ENCODE data around the gene NGB. TPM values are rescaled to one million over a fixed set of nuclear protein-coding genes. Genes with fewer than 3 reads are reported as not detected.

NGB gene
- total and polyA plus RNA-seq, 2 of the 8 experiments (the other 6 are each of a cell fraction or from before 2014, with no cell fraction given): 0.30 to 0.60 TPM

- no peak overlapping the region for H2AK5ac ChIP-seq (ENCODE audit: low read depth, low read length)
- no peak overlapping the region for H2BK12ac ChIP-seq (ENCODE audit: low read depth, low read length)
- H2BK5ac ChIP-seq (ENCODE audit: low read depth, low read length): no peak overlapping the region; the same call in 1 of the 2 replicates
- no peak overlapping the region for H2BK120ac ChIP-seq (replicated peaks; ENCODE audit: low read depth, low read length)
- H2BK20ac ChIP-seq (ENCODE audit: low read length): no peak overlapping the region
- no peak overlapping the region for H3K4me3 ChIP-seq (ENCODE audit: extremely low read depth in 1 of 4, insufficient read depth in 2 of 4, low read depth in 3 of 4, low read length in 4 of 4)
- no peak overlapping the region for H3K56ac ChIP-seq (replicated peaks; ENCODE audit: insufficient read length, low read depth, low read length)
- H3K27me3 ChIP-seq (replicated peaks in 1 of 4; ENCODE audit: control insufficient read depth in 3 of 4, extremely low read depth in 1 of 4, insufficient read depth in 3 of 4, low read length in 3 of 4): no peaks in the 10 kb centered on the region
- no peaks in the 10 kb centered on the region for H3K23me2 ChIP-seq (ENCODE audit: low read depth, low read length)
- no peak overlapping the region for H3K23ac ChIP-seq (ENCODE audit: insufficient read length)
- no peak overlapping the region for H3K18ac ChIP-seq (ENCODE audit: extremely low read depth, low read length)
- no peaks in the 10 kb centered on the region for H3K79me1 ChIP-seq (ENCODE audit: low read depth, low read length)
- H3K9ac ChIP-seq (replicated peaks in 1 of 4; ENCODE audit: extremely low read depth in 1 of 4, low read depth in 3 of 4, low read length in 3 of 4): no peak overlapping the region
- H3K79me2 ChIP-seq (ENCODE audit: control insufficient read depth in 1 of 2, insufficient read depth in 2 of 2, low read length in 2 of 2): no peaks in the 10 kb centered on the region; a peak in 1 of 4 replicates
- H3K27ac ChIP-seq (ENCODE audit: low read depth, low read length): no peak overlapping the region
- H4K91ac ChIP-seq (replicated peaks; ENCODE audit: insufficient read length, low read length): no peak overlapping the region
- H3K36me3 ChIP-seq (ENCODE audit: control insufficient read depth in 2 of 4, insufficient read depth in 4 of 4, low read length in 3 of 4): no peaks in the 10 kb centered on the region
- no peak overlapping the region for H3K14ac ChIP-seq (ENCODE audit: insufficient read length)
- no peaks in the 10 kb centered on the region for H3K9me3 ChIP-seq (ENCODE audit: insufficient read depth in 2 of 2, low read depth in 1 of 2, low read length in 1 of 2)
- peaks cover 0 to 2% of the 10 kb centered on the region in 2 experiments for H4K20me1 ChIP-seq (replicated peaks in 1 of 2; ENCODE audit: control insufficient read depth in 1 of 2, insufficient read depth in 2 of 2, low read length in 2 of 2)
- POLR2A ChIA-PET (ENCODE audit: partially characterized antibody): interaction anchor here (1.4 to 1.5 kb wide), 2 partner anchors 14 to 41 kb away, joined by 3 read pairs; no protein-coding TSS in a partner anchor
- FAIRE-seq (no peak), DNase-seq (ENCODE audit: low read depth in 1 of 2, low spot score in 2 of 2) (no peak)
- no peak overlapping the region for H2BK15ac ChIP-seq (ENCODE audit: low read length)
- H3K4me2 ChIP-seq (ENCODE audit: insufficient read depth in 1 of 2, low read depth in 2 of 2, low read length in 2 of 2): no peak overlapping the region
- WGBS, 2 experiments (ENCODE audit: extremely low coverage in 1 of 2, insufficient coverage in 1 of 2, insufficient read length in 1 of 2, insufficient replicate concordance in 2 of 2, low coverage in 1 of 2, low lambda C conversion rate in 2 of 2, missing lambda C conversion rate in 1 of 2): 84% methylated on average over 4 of the region's 7 CpGs; no CpG with 5 or more reads in 1 of the 2 experiments
- no peak overlapping the region for H4K5ac ChIP-seq (ENCODE audit: insufficient read length, low read depth, low read length)
- no peaks in the 10 kb centered on the region; a peak in 1 of 7 replicates for H3K4me1 ChIP-seq (replicated peaks in 1 of 4; ENCODE audit: control insufficient read depth in 3 of 4, insufficient read depth in 4 of 4, low read length in 3 of 4)
- no peak overlapping the region for H2AFZ ChIP-seq (ENCODE audit: low read length)
- H4K8ac ChIP-seq (ENCODE audit: extremely low read depth, insufficient read depth, low read length): no peak overlapping the region
- no peak overlapping the region for H3K4ac ChIP-seq (replicated peaks; ENCODE audit: insufficient read length, low read depth, low read length)
- CTCF ChIA-PET (ENCODE audit: partially characterized antibody): interaction anchor here (0.8 to 6.6 kb wide), 8 partner anchors 9 to 323 kb away, joined by 3 to 52 read pairs (median 5); partner anchors contain the start of gene ZDHHC22
- TF ChIP-seq YY1 (IDR thresholded peaks at IDR 0.05; ENCODE audit: low read depth, low read length) (no peak), HDAC6 (IDR thresholded peaks at IDR 0.05; ENCODE audit: low read depth, low read length) (no peak), SP1 (IDR thresholded peaks at IDR 0.05; ENCODE audit: low read depth, low read length) (no peak), NRF1 (IDR thresholded peaks at IDR 0.05; ENCODE audit: low read depth, low read length) (no peak), RFX5 (IDR thresholded peaks at IDR 0.05; ENCODE audit: borderline replicate concordance, low read depth, low read length) (no peak), ATF3 (IDR thresholded peaks at IDR 0.05; ENCODE audit: insufficient read depth, low read depth, low read length) (no peak)
Observed at GRCh38 chr14:77236814-77237213, 34.2 kb downstream of the NGB start.

Data from H1 (cell line).